Chondrocyte (in vitro differentiated cells): ENCODE results near the gene UBE2S. TPM values are rescaled to one million over a fixed set of nuclear protein-coding genes. Genes with fewer than 3 reads are reported as not detected.

Experiments used
- DNase-seq: peaks from one replicate; pipeline ENCODE4 v3.0.0; 2021; ENCODE audit warnings: mixed read lengths, low spot score
- H3K27ac Mint-ChIP-seq: one replicate; pipeline ENCODE4 v1.8.0; 2021; ENCODE audit warnings: mild to moderate bottlenecking, moderate library complexity, mixed read lengths; ENCODE audit not compliant: unreplicated experiment
- H3K27me3 Mint-ChIP-seq: 2 replicates; pipeline ENCODE4 v1.8.0; 2021; ENCODE audit warnings: low read depth, mixed read lengths
- H3K36me3 Mint-ChIP-seq: 2 replicates; pipeline ENCODE4 v1.8.0; 2021; ENCODE audit warnings: low read depth, mixed read lengths
- H3K4me1 Mint-ChIP-seq: 2 replicates; pipeline ENCODE4 v1.8.0; 2021; ENCODE audit warnings: low read depth, mild to moderate bottlenecking, mixed read lengths
- H3K4me3 Mint-ChIP-seq: one replicate; pipeline ENCODE4 v1.8.0; 2021; ENCODE audit warnings: mild to moderate bottlenecking, moderate library complexity, mixed read lengths; ENCODE audit not compliant: unreplicated experiment
- H3K9me3 Mint-ChIP-seq: 2 replicates; pipeline ENCODE4 v1.8.0; 2021; ENCODE audit warnings: low read depth, mixed read lengths
- total RNA-seq: library from RNA; stranded (reverse); gene quantifications from 3 replicates; pipeline ENCODE4 v1.2.1, GENCODE V29; 2021
- TF ChIP-seq, protein P1 (sequence below): fragments of 200-600 bp; sonication (generic); IDR thresholded peaks from 2 replicates; pipeline ENCODE4 v1.5.0; 2021; ENCODE audit warnings: antibody characterized with exemption, mild to moderate bottlenecking, moderate library complexity

The UBE2S gene
- total RNA-seq, 1 donor from 2014 or later: 79.7 TPM

DNA sequence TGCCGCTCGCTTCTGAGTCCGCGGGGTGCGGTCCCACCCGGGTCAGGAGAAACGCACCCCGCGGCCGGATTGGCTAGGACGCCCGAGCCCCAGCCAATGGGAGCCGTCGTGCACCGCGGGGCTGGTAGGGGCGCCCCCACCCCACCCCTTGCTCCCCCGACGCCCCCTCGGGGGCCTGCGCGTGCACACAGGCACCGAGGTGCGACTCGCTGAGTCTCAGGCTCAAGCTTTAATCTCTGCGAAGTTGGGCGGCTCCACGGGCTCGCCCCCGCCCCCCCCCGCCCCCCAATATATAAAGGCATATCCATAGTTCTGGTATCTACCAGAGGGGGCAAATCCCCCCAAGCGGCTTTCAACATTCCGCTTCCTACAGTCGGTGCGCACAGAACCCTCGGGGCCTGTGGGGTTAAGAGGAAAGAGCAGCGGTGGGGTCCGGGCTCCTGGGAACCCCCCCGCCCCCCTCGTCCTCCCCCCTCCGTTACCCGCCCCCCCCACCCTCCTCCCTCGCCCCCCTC is 52.8 kb downstream of the UBE2S start, which contains the start of gene COX6B2:
TSS of gene COX6B2 (minus strand) at position 22 of the 515 bp plus-strand sequence. CDS start 198 bp downstream, outside the sequence.
- Mint-ChIP-seq H3K36me3 (no peaks in the 10 kb centered on the region), H3K27me3 (peaks cover 38% of the 10 kb centered on the region), H3K9me3 (no peaks in the 10 kb centered on the region), H3K4me1 (peaks cover 14% of the 10 kb centered on the region), H3K27ac (no peak within 1 kb of the TSS), H3K4me3 (peak within 1 kb of the TSS; percentile 69)
- peak; percentile 82 for DNase-seq
- TF ChIP-seq, protein P1, sequence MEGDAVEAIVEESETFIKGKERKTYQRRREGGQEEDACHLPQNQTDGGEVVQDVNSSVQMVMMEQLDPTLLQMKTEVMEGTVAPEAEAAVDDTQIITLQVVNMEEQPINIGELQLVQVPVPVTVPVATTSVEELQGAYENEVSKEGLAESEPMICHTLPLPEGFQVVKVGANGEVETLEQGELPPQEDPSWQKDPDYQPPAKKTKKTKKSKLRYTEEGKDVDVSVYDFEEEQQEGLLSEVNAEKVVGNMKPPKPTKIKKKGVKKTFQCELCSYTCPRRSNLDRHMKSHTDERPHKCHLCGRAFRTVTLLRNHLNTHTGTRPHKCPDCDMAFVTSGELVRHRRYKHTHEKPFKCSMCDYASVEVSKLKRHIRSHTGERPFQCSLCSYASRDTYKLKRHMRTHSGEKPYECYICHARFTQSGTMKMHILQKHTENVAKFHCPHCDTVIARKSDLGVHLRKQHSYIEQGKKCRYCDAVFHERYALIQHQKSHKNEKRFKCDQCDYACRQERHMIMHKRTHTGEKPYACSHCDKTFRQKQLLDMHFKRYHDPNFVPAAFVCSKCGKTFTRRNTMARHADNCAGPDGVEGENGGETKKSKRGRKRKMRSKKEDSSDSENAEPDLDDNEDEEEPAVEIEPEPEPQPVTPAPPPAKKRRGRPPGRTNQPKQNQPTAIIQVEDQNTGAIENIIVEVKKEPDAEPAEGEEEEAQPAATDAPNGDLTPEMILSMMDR: no peak

DNA sequence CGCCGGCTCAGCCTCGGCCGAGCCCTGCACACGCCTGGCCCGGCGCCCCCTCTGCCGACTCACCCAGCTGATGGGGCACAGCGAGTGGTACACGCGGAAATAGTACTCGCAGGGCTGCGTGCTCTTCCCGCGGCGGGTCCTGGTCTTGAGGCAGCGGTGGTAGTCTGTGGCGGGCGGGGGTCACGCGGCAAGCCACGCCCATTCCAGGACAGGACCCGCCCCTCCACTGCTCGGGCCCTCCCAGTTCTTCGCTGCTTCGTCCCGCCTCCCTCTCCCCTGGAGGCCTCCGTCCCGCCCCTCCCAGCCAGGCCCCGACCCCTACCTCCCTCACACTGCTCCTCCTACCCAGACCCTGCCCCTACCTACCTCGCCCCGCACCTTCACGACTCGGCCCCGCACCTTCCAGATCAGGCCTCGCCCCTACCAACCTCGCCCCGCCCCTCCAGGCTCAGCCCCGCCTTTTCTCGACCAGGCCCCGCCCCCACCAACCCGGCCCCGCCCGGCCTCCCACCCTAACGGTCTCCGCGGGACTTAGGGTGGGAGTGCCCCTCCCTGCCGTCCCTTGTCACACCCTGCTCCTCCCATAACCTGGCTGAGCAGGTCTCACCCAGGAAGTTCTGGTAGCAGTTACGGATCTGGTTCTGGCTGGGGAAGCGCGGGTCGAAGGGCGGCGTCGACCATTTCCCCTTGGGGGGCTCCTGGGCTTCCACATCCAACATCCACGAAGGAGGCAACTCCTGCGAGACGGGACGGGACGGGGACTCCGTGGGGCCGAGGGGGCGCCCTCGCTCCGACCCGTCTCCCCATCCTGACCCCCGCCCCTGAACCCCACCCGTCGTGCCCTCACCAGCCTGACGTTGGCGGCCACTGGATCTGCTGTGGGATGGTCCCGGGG is 53.5 kb downstream of the UBE2S start:
- Mint-ChIP-seq H3K36me3 (no peaks in the 10 kb centered on the region), H3K27me3 (peaks cover 38% of the 10 kb centered on the region), H3K4me1 (peaks cover 14% of the 10 kb centered on the region), H3K4me3 (peak overlapping the region; percentile 69), H3K9me3 (no peaks in the 10 kb centered on the region), H3K27ac (no peak overlapping the region)
- TF ChIP-seq, protein P1: no peak
- DNase-seq: peak; percentile 65

DNA sequence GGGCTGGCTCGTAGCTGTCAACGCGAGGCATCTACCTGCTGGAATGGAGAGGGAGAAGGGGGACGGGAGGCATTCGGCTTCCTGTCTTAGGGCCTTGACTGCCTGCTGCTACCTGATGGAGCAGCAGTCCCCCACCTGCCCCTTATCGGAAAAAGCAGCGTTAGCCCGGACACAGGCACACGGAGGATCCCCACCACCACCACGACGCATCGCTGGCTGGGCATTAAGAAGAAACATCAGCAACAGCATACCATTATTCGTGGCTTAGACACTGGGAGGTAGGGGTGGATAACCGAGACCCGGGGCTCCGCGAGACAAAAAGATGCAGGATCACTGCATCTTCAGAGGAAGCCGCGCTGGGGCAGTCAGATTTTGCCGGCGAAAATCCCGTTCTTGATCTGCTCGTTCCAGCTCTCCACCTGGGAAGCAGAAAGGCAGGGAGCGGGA is 54.2 kb downstream of the UBE2S start:
- peaks cover 38% of the 10 kb centered on the region for H3K27me3 Mint-ChIP-seq
- TF ChIP-seq, protein P1: no peak
- no peaks in the 10 kb centered on the region for H3K9me3 Mint-ChIP-seq
- peak overlapping the region; percentile 69 for H3K4me3 Mint-ChIP-seq
- peak; percentile 70 for DNase-seq
- H3K27ac Mint-ChIP-seq: peak overlapping the region; percentile 22
- peaks cover 14% of the 10 kb centered on the region for H3K4me1 Mint-ChIP-seq
- no peaks in the 10 kb centered on the region for H3K36me3 Mint-ChIP-seq

DNA sequence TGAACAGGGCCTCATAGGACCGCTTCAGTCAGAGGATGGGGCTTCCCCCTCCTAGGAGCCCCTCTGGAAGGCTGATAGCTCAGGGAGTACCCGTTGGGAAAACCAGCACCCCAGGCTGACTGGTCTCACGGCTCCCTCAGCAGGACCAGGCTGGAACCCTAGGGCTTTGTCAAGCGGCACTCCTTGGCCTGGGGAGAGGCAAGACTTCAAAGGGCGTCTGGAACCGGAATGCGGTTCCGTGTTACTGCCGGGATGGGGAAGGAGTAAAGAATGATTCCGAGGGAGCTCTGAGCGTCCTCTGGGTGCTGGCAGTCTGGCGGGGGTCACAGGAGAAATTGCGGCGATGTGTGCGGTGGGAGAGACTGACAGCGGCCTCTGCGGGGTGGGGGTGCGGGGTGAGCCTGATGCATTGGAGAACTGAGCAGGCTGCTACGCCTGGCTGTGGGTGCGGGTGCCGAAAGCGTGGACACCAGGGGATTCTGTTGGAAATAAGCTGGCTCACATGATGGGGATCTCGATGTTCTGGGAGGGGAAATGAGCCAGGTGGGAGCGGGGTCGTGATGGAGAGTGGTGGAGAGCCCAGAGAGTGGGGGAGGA is 54.9 kb downstream of the UBE2S start:
- peaks cover 38% of the 10 kb centered on the region for H3K27me3 Mint-ChIP-seq
- DNase-seq: no peak
- H3K4me3 Mint-ChIP-seq: no peak overlapping the region
- H3K9me3 Mint-ChIP-seq: no peaks in the 10 kb centered on the region
- peaks cover 14% of the 10 kb centered on the region for H3K4me1 Mint-ChIP-seq
- TF ChIP-seq, protein P1: no peak
- no peaks in the 10 kb centered on the region for H3K36me3 Mint-ChIP-seq
- peak overlapping the region; percentile 41 for H3K27ac Mint-ChIP-seq

DNA sequence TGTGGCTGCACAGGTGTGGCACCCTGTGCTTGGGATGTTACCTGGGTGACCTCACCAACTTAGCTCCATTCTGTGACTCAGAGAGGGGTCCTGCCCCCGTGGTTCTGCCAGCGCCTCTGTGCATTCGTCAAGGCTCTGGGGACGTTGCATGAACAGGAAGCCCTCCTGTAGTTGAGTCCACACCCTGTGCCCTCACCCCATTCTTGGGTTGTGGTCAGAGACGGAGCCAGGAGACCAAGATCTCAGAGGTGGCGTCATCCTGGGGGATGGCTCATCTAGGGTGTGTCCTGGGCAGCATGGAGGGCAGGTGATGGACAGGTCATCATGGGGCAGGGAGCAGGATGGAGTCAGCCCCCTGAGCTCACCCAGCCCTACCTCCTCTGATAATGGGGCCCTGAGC is 55.5 kb downstream of the UBE2S start:
- Mint-ChIP-seq H3K27ac (no peak overlapping the region), H3K4me3 (no peak overlapping the region), H3K36me3 (no peaks in the 10 kb centered on the region), H3K9me3 (no peaks in the 10 kb centered on the region), H3K27me3 (peaks cover 33% of the 10 kb centered on the region), H3K4me1 (peaks cover 14% of the 10 kb centered on the region)
- no peak for DNase-seq
- TF ChIP-seq, protein P1: no peak
